ENCODE data around the gene OR2AJ1.

OR2AJ1 gene, protein sequence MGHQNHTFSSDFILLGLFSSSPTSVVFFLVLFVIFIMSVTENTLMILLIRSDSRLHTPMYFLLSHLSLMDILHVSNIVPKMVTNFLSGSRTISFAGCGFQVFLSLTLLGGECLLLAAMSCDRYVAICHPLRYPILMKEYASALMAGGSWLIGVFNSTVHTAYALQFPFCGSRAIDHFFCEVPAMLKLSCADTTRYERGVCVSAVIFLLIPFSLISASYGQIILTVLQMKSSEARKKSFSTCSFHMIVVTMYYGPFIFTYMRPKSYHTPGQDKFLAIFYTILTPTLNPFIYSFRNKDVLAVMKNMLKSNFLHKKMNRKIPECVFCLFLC
- 0 reads per million in 3 donors for total RNA-seq

DNA sequence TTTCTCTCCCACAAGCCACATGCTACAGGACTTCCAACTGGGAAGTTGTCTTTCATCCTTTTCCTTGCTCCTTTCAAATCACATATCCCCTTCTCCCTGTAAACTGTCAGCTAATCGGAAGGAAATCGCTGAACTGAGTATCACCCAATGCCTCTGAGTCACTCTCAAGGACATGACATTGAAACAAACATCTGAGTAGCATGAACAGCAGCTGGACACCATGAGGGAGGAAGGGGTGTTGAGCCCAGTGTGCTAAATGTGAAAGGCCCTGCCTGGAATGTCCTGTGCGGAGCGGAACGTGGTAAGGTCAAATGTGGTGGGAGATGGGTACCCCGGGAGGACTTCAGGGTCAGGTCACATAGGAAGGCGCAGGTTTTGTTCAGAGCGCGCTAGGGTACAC is at the start of gene OR2AJ1:
Gene OR2AJ1 (plus strand): TSS at position 22 of the 400 bp plus-strand sequence. CDS start 8,880 bp downstream, outside the sequence.
- no peaks in the 10 kb centered on the region for H3K4me1 ChIP-seq (ENCODE audit: control insufficient read depth, insufficient read depth, low read length, poor library complexity, severe bottlenecking)
- no peaks in the 10 kb centered on the region for H3K36me3 ChIP-seq (ENCODE audit: control insufficient read depth, insufficient read depth, low read length)
- H3K9me3 ChIP-seq (ENCODE audit: control insufficient read depth, low read length): no peaks in the 10 kb centered on the region
- no peak within 1 kb of the TSS for H3K4me3 ChIP-seq (ENCODE audit: insufficient read depth, low read depth, low read length, poor library complexity, severe bottlenecking)
- no peaks in the 10 kb centered on the region for H3K27me3 ChIP-seq (replicated peaks; ENCODE audit: control insufficient read depth, insufficient read depth, low read length, poor library complexity, severe bottlenecking)
- no peak within 1 kb of the TSS for H3K27ac ChIP-seq (ENCODE audit: insufficient read depth, low read length, poor library complexity, severe bottlenecking)
- DNase-seq: no peak

- no peak overlapping the region for H3K27ac ChIP-seq (ENCODE audit: insufficient read depth, low read length, poor library complexity, severe bottlenecking)
- DNase-seq: no peak
- no peaks in the 10 kb centered on the region for H3K4me1 ChIP-seq (ENCODE audit: control insufficient read depth, insufficient read depth, low read length, poor library complexity, severe bottlenecking)
- H3K4me3 ChIP-seq (ENCODE audit: insufficient read depth, low read depth, low read length, poor library complexity, severe bottlenecking): no peak overlapping the region
- H3K27me3 ChIP-seq (replicated peaks; ENCODE audit: control insufficient read depth, insufficient read depth, low read length, poor library complexity, severe bottlenecking): no peaks in the 10 kb centered on the region
- H3K9me3 ChIP-seq (ENCODE audit: control insufficient read depth, low read length): no peaks in the 10 kb centered on the region
- H3K36me3 ChIP-seq (ENCODE audit: control insufficient read depth, insufficient read depth, low read length): no peaks in the 10 kb centered on the region
Measured at GRCh38 chr1:247883346-247883745, 41.3 kb upstream of the OR2AJ1 start.

DNA sequence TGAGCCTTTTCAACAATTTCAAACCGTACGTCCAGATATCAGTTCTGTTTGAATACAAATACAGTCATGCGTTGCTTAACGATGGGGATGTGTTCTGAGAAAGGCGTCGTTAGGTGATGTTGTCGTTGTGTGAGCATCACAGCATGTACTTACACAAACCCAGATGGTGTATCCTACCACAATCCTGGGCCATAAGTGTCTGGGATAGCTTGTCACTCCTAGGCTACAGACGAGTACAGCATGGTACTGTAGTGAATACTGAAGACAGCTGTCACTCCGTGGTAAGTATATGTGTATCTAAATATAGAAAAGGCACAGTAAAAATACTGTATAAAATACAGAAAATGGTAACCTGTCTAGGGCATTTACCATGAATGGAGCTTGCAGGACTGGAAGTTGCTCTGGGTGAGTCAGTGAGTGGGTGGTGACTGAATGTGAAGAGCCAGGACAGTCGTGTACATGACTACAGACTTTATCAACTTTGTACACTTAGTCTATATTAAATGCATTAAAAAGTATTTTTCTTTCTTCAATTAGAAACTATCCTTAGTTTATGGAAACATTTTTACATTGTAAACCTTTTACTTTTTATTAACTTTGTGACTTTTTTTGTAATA is 39.8 kb upstream of the OR2AJ1 start:
- Histone ChIP-seq H3K4me3 (ENCODE audit: insufficient read depth, low read depth, low read length, poor library complexity, severe bottlenecking) (no peak overlapping the region), H3K27ac (ENCODE audit: insufficient read depth, low read length, poor library complexity, severe bottlenecking) (no peak overlapping the region)

GRCh38 chr1:247895163-247895637 is 29.5 kb upstream of the OR2AJ1 start, which contains the start of gene OR2W3:
TSS of gene OR2W3 (plus strand) at chr1:247895587. CDS start at chr1:247895587, 0 bp downstream.
- Histone ChIP-seq H3K27ac (ENCODE audit: insufficient read depth, low read length, poor library complexity, severe bottlenecking) (no peak within 1 kb of the TSS), H3K27me3 (replicated peaks; ENCODE audit: control insufficient read depth, insufficient read depth, low read length, poor library complexity, severe bottlenecking) (no peaks in the 10 kb centered on the region), H3K4me3 (ENCODE audit: insufficient read depth, low read depth, low read length, poor library complexity, severe bottlenecking) (no peak within 1 kb of the TSS), H3K9me3 (ENCODE audit: control insufficient read depth, low read length) (no peaks in the 10 kb centered on the region), H3K36me3 (ENCODE audit: control insufficient read depth, insufficient read depth, low read length) (no peaks in the 10 kb centered on the region), H3K4me1 (ENCODE audit: control insufficient read depth, insufficient read depth, low read length, poor library complexity, severe bottlenecking) (no peaks in the 10 kb centered on the region)
- DNase-seq: no peak

More for the DNA sequence above, 39.8 kb upstream of the OR2AJ1 start:
- Histone ChIP-seq H3K4me1 (ENCODE audit: control insufficient read depth, insufficient read depth, low read length, poor library complexity, severe bottlenecking) (no peaks in the 10 kb centered on the region), H3K36me3 (ENCODE audit: control insufficient read depth, insufficient read depth, low read length) (no peaks in the 10 kb centered on the region), H3K9me3 (ENCODE audit: control insufficient read depth, low read length) (no peaks in the 10 kb centered on the region), H3K27me3 (replicated peaks; ENCODE audit: control insufficient read depth, insufficient read depth, low read length, poor library complexity, severe bottlenecking) (no peaks in the 10 kb centered on the region)
- DNase-seq: no peak

GRCh38 chr1:247895976-247896375 is 28.7 kb upstream of the OR2AJ1 start:
- Histone ChIP-seq H3K9me3 (ENCODE audit: control insufficient read depth, low read length) (no peaks in the 10 kb centered on the region), H3K27me3 (replicated peaks; ENCODE audit: control insufficient read depth, insufficient read depth, low read length, poor library complexity, severe bottlenecking) (no peaks in the 10 kb centered on the region), H3K4me3 (ENCODE audit: insufficient read depth, low read depth, low read length, poor library complexity, severe bottlenecking) (no peak overlapping the region), H3K36me3 (ENCODE audit: control insufficient read depth, insufficient read depth, low read length) (no peaks in the 10 kb centered on the region), H3K27ac (ENCODE audit: insufficient read depth, low read length, poor library complexity, severe bottlenecking) (no peak overlapping the region), H3K4me1 (ENCODE audit: control insufficient read depth, insufficient read depth, low read length, poor library complexity, severe bottlenecking) (no peaks in the 10 kb centered on the region)
- no peak for DNase-seq

DNA sequence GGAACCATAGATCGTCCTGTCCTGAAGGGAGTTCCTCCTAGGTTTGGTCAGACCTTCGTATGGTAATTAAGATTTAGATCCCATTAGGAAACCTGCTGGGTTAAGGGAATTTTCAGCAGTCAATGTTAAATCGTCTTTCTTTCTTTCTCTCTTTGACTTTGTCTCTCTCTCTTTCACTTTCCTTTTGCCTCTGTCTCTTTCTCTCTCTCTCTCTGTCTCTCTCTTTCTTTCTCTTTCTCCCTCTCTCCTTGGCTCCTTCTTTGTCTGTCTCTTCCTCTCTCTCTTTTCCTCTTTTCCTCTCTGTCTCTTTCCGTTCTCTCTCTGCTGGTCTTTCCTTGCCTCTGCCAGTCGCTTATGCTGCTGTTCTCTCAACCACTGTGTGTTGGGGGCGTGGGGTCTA is 20.6 kb upstream of the OR2AJ1 start:
- Histone ChIP-seq H3K4me3 (ENCODE audit: insufficient read depth, low read depth, low read length, poor library complexity, severe bottlenecking) (no peak overlapping the region), H3K9me3 (ENCODE audit: control insufficient read depth, low read length) (no peaks in the 10 kb centered on the region), H3K36me3 (ENCODE audit: control insufficient read depth, insufficient read depth, low read length) (no peaks in the 10 kb centered on the region), H3K27me3 (replicated peaks; ENCODE audit: control insufficient read depth, insufficient read depth, low read length, poor library complexity, severe bottlenecking) (no peaks in the 10 kb centered on the region), H3K4me1 (ENCODE audit: control insufficient read depth, insufficient read depth, low read length, poor library complexity, severe bottlenecking) (no peaks in the 10 kb centered on the region), H3K27ac (ENCODE audit: insufficient read depth, low read length, poor library complexity, severe bottlenecking) (no peak overlapping the region)
- DNase-seq: no peak

DNA sequence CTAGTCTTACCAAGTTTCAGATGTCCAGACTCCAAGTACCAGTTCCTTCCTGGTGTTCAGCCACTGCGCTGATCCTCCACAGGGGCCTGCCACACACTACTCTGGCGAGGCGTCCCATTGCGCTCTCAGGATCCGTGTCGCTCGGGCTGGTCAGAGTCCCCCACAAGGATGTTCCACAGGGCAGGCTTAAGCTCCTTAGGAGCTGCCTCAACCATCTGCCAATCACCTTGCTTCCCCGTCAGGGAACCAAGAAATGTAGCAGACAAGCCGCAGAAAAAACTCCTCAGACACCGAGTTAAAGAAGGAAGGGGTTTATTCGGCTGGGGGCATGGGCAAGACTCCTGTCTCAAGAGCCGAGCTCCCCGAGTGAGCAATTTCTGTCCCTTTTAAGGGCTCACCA is 19.5 kb upstream of the OR2AJ1 start:
- no peak overlapping the region for H3K4me3 ChIP-seq (ENCODE audit: insufficient read depth, low read depth, low read length, poor library complexity, severe bottlenecking)
- H3K9me3 ChIP-seq (ENCODE audit: control insufficient read depth, low read length): no peaks in the 10 kb centered on the region
- DNase-seq: no peak
- no peaks in the 10 kb centered on the region for H3K36me3 ChIP-seq (ENCODE audit: control insufficient read depth, insufficient read depth, low read length)
- H3K27ac ChIP-seq (ENCODE audit: insufficient read depth, low read length, poor library complexity, severe bottlenecking): no peak overlapping the region
- no peaks in the 10 kb centered on the region for H3K4me1 ChIP-seq (ENCODE audit: control insufficient read depth, insufficient read depth, low read length, poor library complexity, severe bottlenecking)
- no peaks in the 10 kb centered on the region for H3K27me3 ChIP-seq (replicated peaks; ENCODE audit: control insufficient read depth, insufficient read depth, low read length, poor library complexity, severe bottlenecking)

- Histone ChIP-seq H3K36me3 (ENCODE audit: control insufficient read depth, insufficient read depth, low read length) (no peaks in the 10 kb centered on the region), H3K9me3 (ENCODE audit: control insufficient read depth, low read length) (no peaks in the 10 kb centered on the region), H3K4me1 (ENCODE audit: control insufficient read depth, insufficient read depth, low read length, poor library complexity, severe bottlenecking) (no peaks in the 10 kb centered on the region), H3K27me3 (replicated peaks; ENCODE audit: control insufficient read depth, insufficient read depth, low read length, poor library complexity, severe bottlenecking) (no peaks in the 10 kb centered on the region), H3K4me3 (ENCODE audit: insufficient read depth, low read depth, low read length, poor library complexity, severe bottlenecking) (peak overlapping the region; percentile 43), H3K27ac (ENCODE audit: insufficient read depth, low read length, poor library complexity, severe bottlenecking) (no peak overlapping the region)
- DNase-seq: no peak
Measured at GRCh38 chr1:247905910-247906503, 18.7 kb upstream of the OR2AJ1 start.

GRCh38 chr1:247906504-247907047 is 18.1 kb upstream of the OR2AJ1 start:
- no peak overlapping the region for H3K27ac ChIP-seq (ENCODE audit: insufficient read depth, low read length, poor library complexity, severe bottlenecking)
- no peaks in the 10 kb centered on the region for H3K4me1 ChIP-seq (ENCODE audit: control insufficient read depth, insufficient read depth, low read length, poor library complexity, severe bottlenecking)
- no peaks in the 10 kb centered on the region for H3K9me3 ChIP-seq (ENCODE audit: control insufficient read depth, low read length)
- no peaks in the 10 kb centered on the region for H3K36me3 ChIP-seq (ENCODE audit: control insufficient read depth, insufficient read depth, low read length)
- H3K4me3 ChIP-seq (ENCODE audit: insufficient read depth, low read depth, low read length, poor library complexity, severe bottlenecking): peak overlapping the region; percentile 43
- H3K27me3 ChIP-seq (replicated peaks; ENCODE audit: control insufficient read depth, insufficient read depth, low read length, poor library complexity, severe bottlenecking): no peaks in the 10 kb centered on the region
- DNase-seq: no peak

- no peak overlapping the region for H3K4me3 ChIP-seq (ENCODE audit: insufficient read depth, low read depth, low read length, poor library complexity, severe bottlenecking)
- H3K27ac ChIP-seq (ENCODE audit: insufficient read depth, low read length, poor library complexity, severe bottlenecking): no peak overlapping the region
- H3K4me1 ChIP-seq (ENCODE audit: control insufficient read depth, insufficient read depth, low read length, poor library complexity, severe bottlenecking): no peaks in the 10 kb centered on the region
- no peak for DNase-seq
- no peaks in the 10 kb centered on the region for H3K9me3 ChIP-seq (ENCODE audit: control insufficient read depth, low read length)
- H3K36me3 ChIP-seq (ENCODE audit: control insufficient read depth, insufficient read depth, low read length): no peaks in the 10 kb centered on the region
- H3K27me3 ChIP-seq (replicated peaks; ENCODE audit: control insufficient read depth, insufficient read depth, low read length, poor library complexity, severe bottlenecking): no peaks in the 10 kb centered on the region
Measured at GRCh38 chr1:247908766-247909165, 15.9 kb upstream of the OR2AJ1 start.

Measured in effector memory CD4-positive, alpha-beta T cell (primary cell).